Measurements from ENCODE around the gene SLC22A14. TPM values are rescaled to one million over a fixed set of nuclear protein-coding genes. Genes with fewer than 3 reads are reported as not detected.

Gene SLC22A14
- total and polyA plus RNA-seq, 2 donors (not counting 1 experiment from before 2014, with no cell fraction given), result not detected

DNA sequence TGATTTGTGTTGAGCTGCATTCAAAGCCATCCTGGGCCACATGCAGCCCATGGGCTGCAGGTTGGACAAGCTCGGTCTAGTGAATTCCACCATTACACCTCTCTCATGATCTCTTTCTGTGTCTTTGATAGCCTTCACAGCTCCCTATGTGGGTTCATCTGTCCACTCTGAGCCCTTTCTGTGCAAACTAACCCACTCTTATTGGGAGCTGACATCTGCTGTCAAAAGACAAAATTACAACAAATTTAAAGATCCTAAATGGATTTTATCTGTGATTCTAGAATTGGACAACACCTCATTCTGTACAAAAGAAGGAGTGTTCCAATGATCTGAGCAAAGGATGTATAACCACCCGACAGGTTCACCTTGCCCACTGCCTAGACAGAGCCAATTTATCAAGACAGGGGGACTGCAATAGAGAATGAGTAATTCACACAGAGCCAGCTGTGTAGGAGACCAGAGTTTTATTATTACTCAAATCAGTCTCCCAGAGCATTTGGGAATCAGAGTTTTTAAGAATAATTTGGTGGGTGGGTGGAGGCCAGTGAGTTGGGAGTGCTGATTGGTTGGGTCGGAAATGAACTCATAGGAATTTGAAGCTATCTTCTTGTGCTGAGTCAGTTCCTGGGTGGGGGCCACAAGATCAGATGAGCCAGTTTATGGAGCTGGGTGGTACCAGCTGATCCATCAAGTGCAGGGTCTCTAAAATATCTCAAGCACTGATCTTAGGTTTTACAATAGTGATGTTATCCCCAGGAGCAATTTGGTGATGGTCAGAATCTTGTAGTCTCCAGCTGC, 61.9 kb downstream of the SLC22A14 start:
- Histone ChIP-seq H3K9me3 (ENCODE audit: control extremely low read depth in 1 of 3, control insufficient read depth in 2 of 3, insufficient read depth in 1 of 3, low read length in 2 of 3) (peaks cover 0 to 5% (median 0%) of the 10 kb centered on the region in 3 donors), H3K27ac (ENCODE audit: low read length in 2 of 2) (no peak overlapping the region), H3K79me2 (ENCODE audit: control insufficient read depth, insufficient read depth, low read length) (no peaks in the 10 kb centered on the region), H3K4me3 (ENCODE audit: control extremely low read depth in 1 of 5, extremely low read depth in 1 of 5, insufficient read depth in 1 of 5, low read depth in 2 of 5, low read length in 4 of 5) (no peak overlapping the region), H2AFZ (ENCODE audit: insufficient read depth, low read depth, low read length, poor library complexity, severe bottlenecking) (no peak overlapping the region), H3K4me2 (replicated peaks; ENCODE audit: low read depth, low read length, poor library complexity, severe bottlenecking) (no peak overlapping the region), H3K4me1 (ENCODE audit: control insufficient read depth in 2 of 2, insufficient read depth in 2 of 2, low read length in 2 of 2) (peaks cover 0 to 10% of the 10 kb centered on the region in 2 donors), H4K20me1 (ENCODE audit: control insufficient read depth, insufficient read depth, low read length, poor library complexity, severe bottlenecking) (no peaks in the 10 kb centered on the region), H3K9ac (ENCODE audit: low read length) (no peak overlapping the region), H3K27me3 (replicated peaks in 1 of 4; ENCODE audit: control extremely low read depth in 1 of 4, control insufficient read depth in 3 of 4, insufficient read depth in 4 of 4, low read length in 3 of 4) (no peaks in the 10 kb centered on the region), H3K36me3 (replicated peaks in 1 of 2; ENCODE audit: control extremely low read depth in 1 of 2, control insufficient read depth in 1 of 2, extremely low read depth in 1 of 2, insufficient read depth in 2 of 2, low read length in 1 of 2) (no peaks in the 10 kb centered on the region)
- H3K4me3 Mint-ChIP-seq, result no peak overlapping the region
- intact Hi-C loops (cut with micrococcal nuclease), result loop anchor here (10.0 kb wide), 1 partner anchor 111 kb away; the partner anchor contains the start of gene ACVR2B
- ChIA-PET POLR2A (no interaction called here), CTCF (interaction anchor here (0.6 to 3.8 kb wide), 2 partner anchors 137 to 153 kb away, joined by 4 to 34 read pairs; no protein-coding TSS in a partner anchor)
- WGBS (ENCODE audit: insufficient coverage), result 100% methylated on average over 2 of the region's 3 CpGs
- peaks cover 5% of the 10 kb centered on the region for H3K4me1 Mint-ChIP-seq
- no peak for DNase-seq
- no peak for TF ChIP-seq EZH2 (IDR thresholded peaks at IDR 0.05; ENCODE audit: borderline replicate concordance, insufficient read depth, low read depth, low read length, poor library complexity, severe bottlenecking)
- TF ChIP-seq, protein P1, sequence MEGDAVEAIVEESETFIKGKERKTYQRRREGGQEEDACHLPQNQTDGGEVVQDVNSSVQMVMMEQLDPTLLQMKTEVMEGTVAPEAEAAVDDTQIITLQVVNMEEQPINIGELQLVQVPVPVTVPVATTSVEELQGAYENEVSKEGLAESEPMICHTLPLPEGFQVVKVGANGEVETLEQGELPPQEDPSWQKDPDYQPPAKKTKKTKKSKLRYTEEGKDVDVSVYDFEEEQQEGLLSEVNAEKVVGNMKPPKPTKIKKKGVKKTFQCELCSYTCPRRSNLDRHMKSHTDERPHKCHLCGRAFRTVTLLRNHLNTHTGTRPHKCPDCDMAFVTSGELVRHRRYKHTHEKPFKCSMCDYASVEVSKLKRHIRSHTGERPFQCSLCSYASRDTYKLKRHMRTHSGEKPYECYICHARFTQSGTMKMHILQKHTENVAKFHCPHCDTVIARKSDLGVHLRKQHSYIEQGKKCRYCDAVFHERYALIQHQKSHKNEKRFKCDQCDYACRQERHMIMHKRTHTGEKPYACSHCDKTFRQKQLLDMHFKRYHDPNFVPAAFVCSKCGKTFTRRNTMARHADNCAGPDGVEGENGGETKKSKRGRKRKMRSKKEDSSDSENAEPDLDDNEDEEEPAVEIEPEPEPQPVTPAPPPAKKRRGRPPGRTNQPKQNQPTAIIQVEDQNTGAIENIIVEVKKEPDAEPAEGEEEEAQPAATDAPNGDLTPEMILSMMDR (IDR thresholded peaks at IDR 0.05), result no peak
- no peaks in the 10 kb centered on the region for H3K9me3 Mint-ChIP-seq (ENCODE audit: insufficient read depth)
- peaks cover 2% of the 10 kb centered on the region for H3K27me3 Mint-ChIP-seq
- no peak for ATAC-seq (ENCODE audit: low read depth)
- no peak overlapping the region for H3K27ac Mint-ChIP-seq
